Measurements from ENCODE around the gene CDK3.
"Not testable (repeated sequence)": the region's sequence is repeated elsewhere in the genome, so short reads cannot be mapped to it uniquely, and the experiment has no call there.

The CDK3 gene

GRCh38 chr17:76017481-76018339, 17.1 kb downstream of the CDK3 start:
- DNase-seq: no peak

- no peak for DNase-seq
Measured at GRCh38 chr17:76018340-76018680, 17.7 kb downstream of the CDK3 start.

GRCh38 chr17:76018801-76019200, 18.1 kb downstream of the CDK3 start:
- no peak for DNase-seq

GRCh38 chr17:76019833-76020467, 19.3 kb downstream of the CDK3 start:
- DNase-seq: no peak

- no peak for DNase-seq
Measured at GRCh38 chr17:76022285-76022684, 21.6 kb downstream of the CDK3 start.

- DNase-seq: no peak
Measured at GRCh38 chr17:76022973-76023899, 22.6 kb downstream of the CDK3 start.

- no peak for DNase-seq
Measured at GRCh38 chr17:76023900-76024237, 23.2 kb downstream of the CDK3 start.

GRCh38 chr17:76024353-76024752, 23.7 kb downstream of the CDK3 start:
- no peak for DNase-seq

GRCh38 chr17:76025294-76025693, 24.6 kb downstream of the CDK3 start:
- DNase-seq: no peak

- no peak for DNase-seq
Measured at GRCh38 chr17:76026714-76027158, 26.1 kb downstream of the CDK3 start.

- DNase-seq: no peak
Measured at GRCh38 chr17:76027159-76027839, 26.6 kb downstream of the CDK3 start, which contains the start of gene EVPL. Gene EVPL (minus strand): TSS chr17:76027306. CDS start chr17:76027198, 108 bp downstream.

GRCh38 chr17:76032073-76032779, 31.6 kb downstream of the CDK3 start:
- DNase-seq: no peak

- no peak for DNase-seq
Measured at GRCh38 chr17:76032780-76033108, 32.1 kb downstream of the CDK3 start.

- DNase-seq: no peak
Measured at GRCh38 chr17:76033139-76033538, 32.5 kb downstream of the CDK3 start.

- DNase-seq: no peak
Measured at GRCh38 chr17:76034428-76035350, 34.0 kb downstream of the CDK3 start.

- DNase-seq: no peak
Measured at GRCh38 chr17:76036497-76037261, 36.0 kb downstream of the CDK3 start.

GRCh38 chr17:76038050-76038449, 37.4 kb downstream of the CDK3 start:
- DNase-seq: no peak

GRCh38 chr17:76039121-76039520, 38.5 kb downstream of the CDK3 start:
- DNase-seq: no peak

GRCh38 chr17:76040376-76040775, 39.7 kb downstream of the CDK3 start:
- DNase-seq: no peak

GRCh38 chr17:76042868-76043267, 42.2 kb downstream of the CDK3 start:
- DNase-seq: not testable (repeated sequence)
